ENCODE results near the gene DNAH14. TPM values are rescaled to one million over a fixed set of nuclear protein-coding genes. Genes with fewer than 3 reads are reported as not detected.

The DNAH14 gene
- total and polyA plus RNA-seq, 4 donors, result 2.7 to 19.8 (median 9.6) TPM

- WGBS, result 97% methylated on average over 8 of the region's 8 CpGs
- DNase-seq (ENCODE audit: low spot score), result no peak
- Histone ChIP-seq H3K27me3 (ENCODE audit: control insufficient read depth in 4 of 4, insufficient read depth in 4 of 4, low read length in 3 of 4) (no peaks in the 10 kb centered on the region), H3K9me3 (ENCODE audit: control insufficient read depth in 4 of 4, low read length in 3 of 4) (no peaks in the 10 kb centered on the region), H3K36me3 (ENCODE audit: control insufficient read depth in 4 of 4, insufficient read depth in 3 of 4, low read depth in 1 of 4, low read length in 3 of 4) (peaks cover 9 to 46% (median 18%) of the 10 kb centered on the region in 4 donors), H3K9ac (ENCODE audit: low read depth in 1 of 2, low read length in 2 of 2) (no peak overlapping the region), H3K27ac (ENCODE audit: low read depth in 1 of 2, low read length in 2 of 2) (no peak overlapping the region), H3K4me1 (ENCODE audit: control insufficient read depth in 4 of 4, insufficient read depth in 4 of 4, low read length in 3 of 4) (peaks cover 0 to 6% (median 3%) of the 10 kb centered on the region in 4 donors), H3K4me3 (ENCODE audit: low read depth in 1 of 3, low read length in 3 of 3) (no peak overlapping the region)
- TF ChIP-seq JUND (IDR thresholded peaks at IDR 0.05) (no peak), SP1 (IDR thresholded peaks at IDR 0.05) (no peak), GABPA (IDR thresholded peaks at IDR 0.05 in 1 of 2, conservative IDR thresholded peaks at IDR 0.05 in 1 of 2) (no peak), REST (IDR thresholded peaks at IDR 0.05) (no peak)
Measured at GRCh38 chr1:225406976-225407725, 477.7 kb downstream of the DNAH14 start.

GRCh38 chr1:225407755-225408154, 478.3 kb downstream of the DNAH14 start:
- Histone ChIP-seq H3K4me1 (ENCODE audit: control insufficient read depth in 4 of 4, insufficient read depth in 4 of 4, low read length in 3 of 4) (peaks cover 5 to 11% (median 5%) of the 10 kb centered on the region in 4 donors), H3K27ac (ENCODE audit: low read depth in 1 of 2, low read length in 2 of 2) (no peak overlapping the region), H3K9me3 (ENCODE audit: control insufficient read depth in 4 of 4, low read length in 3 of 4) (no peaks in the 10 kb centered on the region), H3K27me3 (ENCODE audit: control insufficient read depth in 4 of 4, insufficient read depth in 4 of 4, low read length in 3 of 4) (no peaks in the 10 kb centered on the region), H3K4me3 (ENCODE audit: low read depth in 1 of 3, low read length in 3 of 3) (no peak overlapping the region), H3K36me3 (ENCODE audit: control insufficient read depth in 4 of 4, insufficient read depth in 3 of 4, low read depth in 1 of 4, low read length in 3 of 4) (peaks cover 9 to 42% (median 17%) of the 10 kb centered on the region in 4 donors), H3K9ac (ENCODE audit: low read depth in 1 of 2, low read length in 2 of 2) (no peak overlapping the region)
- DNase-seq (ENCODE audit: low spot score), result no peak
- TF ChIP-seq CTCF (IDR thresholded peaks at IDR 0.05; ENCODE audit: low read depth, low read length, missing input control) (no peak), GABPA (IDR thresholded peaks at IDR 0.05 in 1 of 2, conservative IDR thresholded peaks at IDR 0.05 in 1 of 2) (no peak), HNF4G (IDR thresholded peaks at IDR 0.05) (no peak), RXRA (IDR thresholded peaks at IDR 0.05) (no peak), SP1 (IDR thresholded peaks at IDR 0.05) (no peak), HNF4A (conservative IDR thresholded peaks at IDR 0.05) (no peak)
- 95% methylated on average over 2 of the region's 2 CpGs for WGBS

- no peaks in the 10 kb centered on the region for H3K9me3 ChIP-seq (ENCODE audit: control insufficient read depth in 4 of 4, low read length in 3 of 4)
- H3K36me3 ChIP-seq (ENCODE audit: control insufficient read depth in 4 of 4, insufficient read depth in 3 of 4, low read depth in 1 of 4, low read length in 3 of 4), result peaks cover 9 to 37% (median 14%) of the 10 kb centered on the region in 4 donors
- DNase-seq (ENCODE audit: low spot score), result no peak
- H3K27ac ChIP-seq (ENCODE audit: low read depth in 1 of 2, low read length in 2 of 2), result no peak overlapping the region
- TF ChIP-seq RAD21 (IDR thresholded peaks at IDR 0.05) (no peak), HNF4A (conservative IDR thresholded peaks at IDR 0.05) (peak; percentile 55 to 72), SP1 (IDR thresholded peaks at IDR 0.05) (peak; percentile 24), RXRA (IDR thresholded peaks at IDR 0.05) (peak; percentile 17 to 33)
- H3K4me3 ChIP-seq (ENCODE audit: low read depth in 1 of 3, low read length in 3 of 3), result no peak overlapping the region
- no peak overlapping the region for H3K9ac ChIP-seq (ENCODE audit: low read depth in 1 of 2, low read length in 2 of 2)
- H3K4me1 ChIP-seq (ENCODE audit: control insufficient read depth in 4 of 4, insufficient read depth in 4 of 4, low read length in 3 of 4), result peaks cover 5 to 11% (median 6%) of the 10 kb centered on the region in 4 donors
- no peaks in the 10 kb centered on the region for H3K27me3 ChIP-seq (ENCODE audit: control insufficient read depth in 4 of 4, insufficient read depth in 4 of 4, low read length in 3 of 4)
- WGBS, result 68% methylated on average over 4 of the region's 4 CpGs
Measured at GRCh38 chr1:225408249-225408648, 478.8 kb downstream of the DNAH14 start.
